Islet of Langerhans (tissue), 1 donor: ENCODE results near the gene CCL26.
"Not testable (repeated sequence)": the region's sequence is repeated elsewhere in the genome, so short reads cannot be mapped to it uniquely, and the experiment has no call there.

Experiments used
- FAIRE-seq: peaks from one replicate; lab custom pipeline; 2011; peaks lifted over from hg19 to GRCh38; lab: Jason Lieb, UNC

The CCL26 gene

GRCh38 chr7:75772081-75773077 is at the start of gene CCL26:
TSS of gene CCL26 (minus strand) at chr7:75772211. CDS start at chr7:75772176, 35 bp downstream.
- FAIRE-seq = no peak

GRCh38 chr7:75820688-75821087 is 48.7 kb upstream of the CCL26 start:
- no peak for FAIRE-seq

GRCh38 chr7:75819711-75820110 is 47.7 kb upstream of the CCL26 start:
- FAIRE-seq = no peak

- FAIRE-seq = no peak
Observed at GRCh38 chr7:75818472-75818871, 46.5 kb upstream of the CCL26 start.

- FAIRE-seq = no peak
Observed at GRCh38 chr7:75817116-75817515, 45.1 kb upstream of the CCL26 start.

- no peak for FAIRE-seq
Observed at GRCh38 chr7:75815418-75816064, 43.5 kb upstream of the CCL26 start.

- no peak for FAIRE-seq
Observed at GRCh38 chr7:75814407-75814947, 42.5 kb upstream of the CCL26 start.

GRCh38 chr7:75813781-75814236 is 41.8 kb upstream of the CCL26 start, which contains the start of gene CCL24:
TSS of gene CCL24 (minus strand) at chr7:75813806. CDS start at chr7:75813715, 91 bp downstream.
- no peak for FAIRE-seq

GRCh38 chr7:75813084-75813483 is 41.1 kb upstream of the CCL26 start:
- no peak for FAIRE-seq

- no peak for FAIRE-seq
Observed at GRCh38 chr7:75811894-75812678, 40.1 kb upstream of the CCL26 start.

- FAIRE-seq = no peak
Observed at GRCh38 chr7:75809396-75809795, 37.4 kb upstream of the CCL26 start.

- no peak for FAIRE-seq
Observed at GRCh38 chr7:75808106-75808505, 36.1 kb upstream of the CCL26 start.

- no peak for FAIRE-seq
Observed at GRCh38 chr7:75807452-75807851, 35.4 kb upstream of the CCL26 start.

GRCh38 chr7:75806560-75807307 is 34.7 kb upstream of the CCL26 start:
- FAIRE-seq = no peak

GRCh38 chr7:75804705-75805104 is 32.7 kb upstream of the CCL26 start:
- FAIRE-seq = no peak

GRCh38 chr7:75804004-75804403 is 32.0 kb upstream of the CCL26 start:
- no peak for FAIRE-seq

GRCh38 chr7:75802552-75802821 is 30.5 kb upstream of the CCL26 start:
- FAIRE-seq = no peak

GRCh38 chr7:75798770-75799169 is 26.8 kb upstream of the CCL26 start:
- FAIRE-seq = no peak

GRCh38 chr7:75796420-75796819 is 24.4 kb upstream of the CCL26 start:
- no peak for FAIRE-seq

GRCh38 chr7:75795831-75796285 is 23.8 kb upstream of the CCL26 start:
- no peak for FAIRE-seq

- no peak for FAIRE-seq
Observed at GRCh38 chr7:75793676-75794075, 21.7 kb upstream of the CCL26 start.

- FAIRE-seq = not testable (repeated sequence)
Observed at GRCh38 chr7:75792567-75792966, 20.6 kb upstream of the CCL26 start.
